ENCODE measurements around the gene SLC20A1. TPM values are rescaled to one million over a fixed set of nuclear protein-coding genes. Genes with fewer than 3 reads are reported as not detected.

The SLC20A1 gene
- total RNA-seq, 1 donor from 2014 or later = 63.9 TPM

GRCh38 chr2:112710956-112711750 is 65.4 kb downstream of the SLC20A1 start:
- H3K4me1 Mint-ChIP-seq (ENCODE audit: unreplicated experiment) = peaks cover 8% of the 10 kb centered on the region
- H3K4me3 Mint-ChIP-seq = no peak overlapping the region
- no peaks in the 10 kb centered on the region for H3K36me3 Mint-ChIP-seq
- H3K27ac Mint-ChIP-seq = no peak overlapping the region
- peaks cover 17% of the 10 kb centered on the region for H3K27me3 Mint-ChIP-seq
- DNase-seq (ENCODE audit: extremely low spot score, unreplicated experiment) = peak; percentile 36
- no peaks in the 10 kb centered on the region for H3K9me3 Mint-ChIP-seq
- TF ChIP-seq CTCF (conservative IDR thresholded peaks at IDR 0.05) = no peak

- peak; percentile 42 for DNase-seq (ENCODE audit: extremely low spot score, unreplicated experiment)
Observed at GRCh38 chr2:112712465-112712864, 66.7 kb downstream of the SLC20A1 start.

GRCh38 chr2:112712903-112713584 is 67.3 kb downstream of the SLC20A1 start:
- H3K27ac Mint-ChIP-seq = no peak overlapping the region
- no peak overlapping the region for H3K4me3 Mint-ChIP-seq
- H3K27me3 Mint-ChIP-seq = peaks cover 17% of the 10 kb centered on the region
- DNase-seq (ENCODE audit: extremely low spot score, unreplicated experiment) = peak; percentile 58
- TF ChIP-seq CTCF (conservative IDR thresholded peaks at IDR 0.05) = no peak
- H3K36me3 Mint-ChIP-seq = no peaks in the 10 kb centered on the region
- peaks cover 8% of the 10 kb centered on the region for H3K4me1 Mint-ChIP-seq (ENCODE audit: unreplicated experiment)
- no peaks in the 10 kb centered on the region for H3K9me3 Mint-ChIP-seq

More at GRCh38 chr2:112712465-112712864, 66.7 kb downstream of the SLC20A1 start:
- Mint-ChIP-seq H3K4me1 (ENCODE audit: unreplicated experiment) (peaks cover 8% of the 10 kb centered on the region), H3K4me3 (no peak overlapping the region), H3K9me3 (no peaks in the 10 kb centered on the region), H3K36me3 (no peaks in the 10 kb centered on the region), H3K27me3 (peaks cover 16% of the 10 kb centered on the region), H3K27ac (no peak overlapping the region)
- no peak for TF ChIP-seq CTCF (conservative IDR thresholded peaks at IDR 0.05)

Other genes starting within 250 kb of the SLC20A1 start
- gene RGPD8, start 212.3 kb upstream of the SLC20A1 start, total RNA-seq (ENCODE audit: low replicate concordance) = 5.5 and 10.7 TPM in 2 replicates
- gene TTL, start 163.8 kb upstream of the SLC20A1 start, total RNA-seq (ENCODE audit: low replicate concordance) = 17.4 and 58.6 TPM in 2 replicates
- 29.3 and 39.9 TPM in 2 replicates for gene POLR1B, start 103.5 kb upstream of the SLC20A1 start, total RNA-seq (ENCODE audit: low replicate concordance)
- 25.6 and 33.5 TPM in 2 replicates for gene CHCHD5, start 61.3 kb upstream of the SLC20A1 start, total RNA-seq (ENCODE audit: low replicate concordance)
- gene NT5DC4, start 75.1 kb downstream of the SLC20A1 start, total RNA-seq (ENCODE audit: low replicate concordance) = not detected in 2 replicates
- gene CKAP2L, start 118.7 kb downstream of the SLC20A1 start, total RNA-seq (ENCODE audit: low replicate concordance) = 9.7 and 25.4 TPM in 2 replicates
- 0.60 and 1.6 TPM in 2 replicates for gene IL1A, start 138.6 kb downstream of the SLC20A1 start, total RNA-seq (ENCODE audit: low replicate concordance)
- 0.46 and 0.76 TPM in 2 replicates for gene IL1B, start 190.8 kb downstream of the SLC20A1 start, total RNA-seq (ENCODE audit: low replicate concordance)